ENCODE measurements around the gene PDE7B. TPM values are rescaled to one million over a fixed set of nuclear protein-coding genes. Genes with fewer than 3 reads are reported as not detected.

PDE7B gene
- total RNA-seq: 1 to 10 TPM in 6 of 7 donors, under 1 TPM in 1; 0.94 to 4.6 (median 1.9) TPM
- under 1 TPM; 0.54 to 0.85 (median 0.67) TPM for polyA plus RNA-seq
- long read RNA-seq, donor 1, full-length matches to known transcripts: 2 of 2 reads
- long read RNA-seq, donor 1, partial matches to known transcripts: 0 of 2 reads
- long read RNA-seq, donor 1, other reads (novel, unspliced or antisense): 0 of 2 reads
- long read RNA-seq, donor 2, full-length matches to known transcripts: 2 of 2 reads
- long read RNA-seq, donor 2, partial matches to known transcripts: 0 of 2 reads
- long read RNA-seq, donor 2, other reads (novel, unspliced or antisense): 0 of 2 reads

DNA sequence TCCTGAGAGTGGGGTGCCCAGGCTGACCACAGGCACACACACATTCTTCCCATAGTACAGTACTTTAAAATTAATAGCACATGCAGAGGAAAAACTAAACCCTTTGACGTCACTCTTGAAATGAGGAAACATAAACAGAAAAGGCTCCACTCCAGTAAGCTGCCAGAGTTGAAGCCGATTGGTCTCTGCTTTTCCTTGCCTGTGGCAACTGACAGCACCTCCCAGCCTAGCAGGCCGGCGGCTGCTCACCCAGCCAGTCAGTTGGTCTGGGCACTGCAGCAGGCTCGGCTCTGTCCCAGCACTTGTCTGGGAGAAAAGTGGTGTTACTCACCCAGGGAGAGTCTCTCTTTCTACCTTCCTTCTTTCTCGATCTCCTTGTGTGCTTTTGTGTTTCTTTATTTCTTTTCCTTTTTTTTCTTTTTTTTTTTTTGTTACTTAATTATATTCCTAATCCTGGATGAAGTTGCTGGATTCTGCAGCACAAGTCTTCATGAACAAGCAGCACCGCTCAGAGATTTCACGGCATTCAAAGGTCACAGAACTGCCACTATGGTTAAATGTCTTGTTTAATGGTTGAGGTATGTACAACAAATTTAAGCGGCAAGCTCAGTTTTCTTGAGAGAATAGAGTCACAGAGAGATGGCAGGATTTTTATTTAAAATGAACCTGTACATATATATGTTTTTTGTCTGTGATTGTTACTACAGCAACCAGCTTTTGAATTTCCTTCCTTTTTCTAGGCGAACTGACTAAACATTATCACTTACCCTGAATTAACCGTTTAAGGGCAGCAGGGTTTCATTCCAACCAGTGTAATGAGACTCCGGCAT, at the start of gene PDE7B:
PDE7B (plus strand) TSS at position 260 of the 830 bp plus-strand sequence.
- intact Hi-C loops (cut with DNase I; ENCODE audit: low total_unique reads): no loop called here
- peak within 1 kb of the TSS; percentile 5 to 73 (median 64) for H3K27ac ChIP-seq
- WGBS, 5 donors: 4 to 10% (median 5%) methylated on average over 12 of the region's 12 CpGs
- TF ChIP-seq POLR2AphosphoS5 (IDR thresholded peaks at IDR 0.05) (peak; percentile 90 to 99 (median 96)), POLR2A (IDR thresholded peaks at IDR 0.05) (peak in 2 of 3 donors; percentile 42 to 92), CTCF (IDR thresholded peaks at IDR 0.05 in 8 of 11, conservative IDR thresholded peaks at IDR 0.05 in 3 of 11) (no peak)
- H3K27me3 ChIP-seq (replicated peaks in 1 of 7): no peaks in the 10 kb centered on the region
- H3K36me3 ChIP-seq: no peaks in the 10 kb centered on the region
- peaks cover 8 to 42% (median 24%) of the 10 kb centered on the region in 6 donors for H3K4me1 ChIP-seq
- DNase-seq: peak; percentile 89
- no peaks in the 10 kb centered on the region for H3K9me3 ChIP-seq
- peak within 1 kb of the TSS; percentile 9 to 60 (median 24) for H3K4me3 ChIP-seq

DNA sequence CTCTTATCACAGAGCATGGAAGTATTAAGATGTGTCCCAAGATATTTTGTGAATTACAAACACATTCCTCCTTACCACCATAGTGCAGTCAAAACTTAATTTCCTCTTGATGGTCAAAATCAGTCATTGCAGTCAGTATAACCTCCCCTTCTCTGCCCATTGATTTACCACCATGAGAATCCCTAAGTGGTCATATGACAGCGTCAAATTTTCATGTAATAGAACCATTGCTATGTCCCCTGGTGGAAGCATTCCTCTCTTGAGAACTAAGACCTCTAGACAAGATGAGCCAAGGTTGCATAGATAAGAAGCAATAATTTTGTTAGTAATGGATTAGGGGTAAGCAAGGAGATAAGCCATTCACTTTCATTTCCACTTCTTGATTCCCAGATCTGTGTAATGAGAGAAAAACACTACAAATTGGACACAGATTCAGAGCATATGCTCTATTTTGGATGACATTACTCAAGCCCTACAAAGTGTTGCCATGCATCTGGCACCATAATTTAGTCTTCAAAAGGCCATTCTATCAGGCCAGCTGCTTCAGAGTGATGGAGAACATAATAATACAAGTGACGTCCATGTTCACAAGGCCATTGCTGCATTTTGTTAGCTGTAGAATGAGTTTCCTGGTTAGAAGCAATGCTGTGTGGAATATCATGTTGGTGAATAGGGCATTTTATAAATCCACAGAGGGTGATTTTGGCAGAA, 49.6 kb upstream of the PDE7B start:
- Histone ChIP-seq H3K4me3 (no peak overlapping the region), H3K27me3 (replicated peaks in 1 of 7) (no peaks in the 10 kb centered on the region), H3K27ac (no peak overlapping the region), H3K4me1 (no peaks in the 10 kb centered on the region), H3K36me3 (no peaks in the 10 kb centered on the region), H3K9me3 (no peaks in the 10 kb centered on the region)
- 91 to 97% (median 92%) methylated on average over 2 of the region's 2 CpGs for WGBS, 5 donors
- intact Hi-C loops (cut with DNase I; ENCODE audit: low total_unique reads): no loop called here
- DNase-seq: no peak
- TF ChIP-seq POLR2AphosphoS5 (IDR thresholded peaks at IDR 0.05) (no peak), POLR2A (IDR thresholded peaks at IDR 0.05) (no peak), CTCF (IDR thresholded peaks at IDR 0.05 in 8 of 11, conservative IDR thresholded peaks at IDR 0.05 in 3 of 11) (no peak)

DNA sequence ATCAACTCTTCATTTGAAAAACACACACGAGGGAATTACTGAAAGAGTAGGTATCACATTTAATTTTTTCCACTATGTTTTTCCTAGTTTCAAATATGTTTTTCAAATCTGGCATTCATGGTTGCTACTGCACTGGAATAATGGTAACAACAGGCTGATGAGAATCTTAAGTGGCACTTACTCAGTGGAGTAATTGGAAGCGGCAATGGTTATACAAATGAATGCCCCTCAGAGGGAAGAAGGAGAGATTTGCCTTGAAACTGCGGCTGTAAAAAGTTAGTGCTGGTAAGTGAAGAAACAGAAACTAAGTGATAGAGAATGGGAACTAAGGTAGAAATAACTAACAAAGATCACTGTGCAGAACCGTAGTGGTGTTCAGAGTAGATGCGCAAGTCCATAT, 41.0 kb upstream of the PDE7B start:
- intact Hi-C loops (cut with DNase I; ENCODE audit: low total_unique reads): no loop called here
- DNase-seq: no peak
- Histone ChIP-seq H3K9me3 (peaks cover 0 to 8% (median 0%) of the 10 kb centered on the region in 8 donors), H3K36me3 (no peaks in the 10 kb centered on the region), H3K4me3 (no peak overlapping the region), H3K4me1 (no peaks in the 10 kb centered on the region), H3K27me3 (replicated peaks in 1 of 7) (no peaks in the 10 kb centered on the region), H3K27ac (no peak overlapping the region)
- 78 to 91% (median 85%) methylated on average over 5 of the region's 5 CpGs for WGBS, 5 donors
- TF ChIP-seq POLR2A (IDR thresholded peaks at IDR 0.05) (no peak), CTCF (IDR thresholded peaks at IDR 0.05 in 8 of 11, conservative IDR thresholded peaks at IDR 0.05 in 3 of 11) (no peak)
